Stimulated activated CD8-positive, alpha-beta memory T cell treated with anti-CD3 and anti-CD28 coated beads, Interleukin-4, amount 100 ng/mL, for 1 hour (primary cell): Measurements from ENCODE around the gene MEF2D.

Experiments used
- DNase-seq, 2 donors: peaks; one replicate each; pipeline ENCODE4 v3.0.0-alpha.2; 2020; ENCODE audit warnings: low read depth in 2 of 2, low spot score in 1 of 2

Gene MEF2D

DNA sequence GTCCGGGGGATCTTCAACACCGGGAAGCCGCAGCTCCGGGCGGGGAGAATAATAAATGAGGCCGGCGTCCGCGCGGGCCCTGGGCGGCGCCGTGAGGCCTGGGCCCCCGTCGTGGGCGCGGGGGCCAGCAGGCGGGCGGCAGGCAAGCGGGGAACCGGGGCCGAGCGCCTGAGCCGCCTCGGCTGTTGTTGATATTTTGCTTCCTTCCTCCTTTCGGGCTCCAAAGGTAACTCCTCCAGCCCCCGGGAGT, at the start of gene MEF2D:
Gene MEF2D, minus strand, starts transcription at position 233 of the 250 bp plus-strand sequence. CDS start 17,483 bp downstream, outside the sequence.
- DNase-seq = no peak

GRCh38 chr1:156550346-156550745, 49.8 kb upstream of the MEF2D start:
- DNase-seq = no peak

GRCh38 chr1:156549831-156550230, 49.3 kb upstream of the MEF2D start:
- no peak for DNase-seq

- DNase-seq = no peak
These were observed 48.8 kb upstream of the MEF2D start for GRCh38 chr1:156549390-156549789.

- no peak for DNase-seq
These were observed 47.4 kb upstream of the MEF2D start for GRCh38 chr1:156547982-156548381.

GRCh38 chr1:156547434-156547833, 46.9 kb upstream of the MEF2D start:
- no peak for DNase-seq

- DNase-seq = no peak
These were observed 45.7 kb upstream of the MEF2D start for GRCh38 chr1:156546267-156546666.

DNA sequence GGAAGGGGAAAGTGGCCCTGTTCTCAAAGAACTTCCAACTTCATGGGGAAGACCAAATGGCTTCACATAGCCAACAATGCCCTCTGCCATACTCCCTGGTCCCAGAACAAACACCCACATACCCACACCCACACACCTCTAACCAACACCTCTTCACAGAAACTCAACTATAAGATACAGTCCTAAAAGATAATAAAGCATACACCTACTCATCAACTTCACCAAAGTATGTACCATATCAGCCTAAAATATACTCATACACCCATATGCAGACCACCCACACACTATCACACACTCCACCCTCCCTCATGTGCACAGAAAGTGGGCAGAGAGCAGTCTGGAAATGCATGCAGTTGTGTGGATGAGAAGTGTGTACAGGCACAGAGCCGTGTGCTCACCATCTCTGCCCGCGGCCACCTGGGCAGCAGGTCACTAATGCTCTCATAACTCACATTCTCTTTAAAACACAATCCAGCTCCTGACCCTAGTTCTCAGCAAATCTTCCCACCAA, 44.1 kb upstream of the MEF2D start:
- no peak for DNase-seq

DNA sequence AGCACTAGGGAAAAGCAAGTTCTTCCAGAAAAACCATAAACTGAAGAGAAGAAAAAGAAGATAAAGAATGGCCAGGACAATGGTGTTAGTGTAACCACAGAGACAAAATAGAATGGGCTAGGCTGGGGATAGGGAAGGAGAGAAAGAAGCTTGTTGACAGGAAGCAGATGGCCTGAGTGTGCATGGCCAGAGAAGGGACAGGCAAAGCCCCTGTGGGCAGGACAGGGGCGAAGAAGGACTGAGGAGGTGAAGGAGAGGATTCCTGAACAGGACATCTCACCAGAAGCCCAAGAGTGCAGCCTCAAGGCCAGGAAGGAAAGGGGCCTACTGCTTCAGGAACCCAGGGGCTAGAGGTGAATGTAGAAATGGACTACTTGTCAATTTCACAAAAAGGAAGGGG, 42.5 kb upstream of the MEF2D start:
- DNase-seq = no peak

- DNase-seq = no peak
These were observed 40.4 kb upstream of the MEF2D start for GRCh38 chr1:156540955-156541354.

DNA sequence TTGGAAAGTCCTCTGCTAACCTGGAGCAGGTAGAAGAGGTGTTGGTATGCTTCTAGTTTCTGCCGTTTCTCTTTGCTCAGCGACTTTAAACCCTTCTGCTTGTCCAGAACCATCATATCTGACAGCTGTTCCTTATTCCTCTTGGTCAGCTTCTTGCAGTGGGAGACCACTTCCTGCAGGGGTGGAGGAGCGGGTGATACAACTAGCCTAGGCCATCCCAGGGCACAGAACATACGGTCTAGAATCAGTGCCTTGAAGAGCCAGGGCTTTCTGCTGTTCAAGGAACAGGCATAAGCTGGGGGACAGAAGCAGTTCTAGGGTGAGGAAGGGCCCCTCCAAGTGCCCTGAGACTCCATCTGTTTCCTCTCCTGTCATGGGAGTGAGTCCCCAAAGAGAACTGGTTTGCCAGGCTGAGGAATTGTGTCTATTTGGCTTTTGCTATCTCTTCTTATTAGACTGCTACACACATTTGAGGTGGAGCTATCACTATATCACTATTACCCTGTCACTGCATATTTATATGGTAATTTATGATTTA, 39.3 kb upstream of the MEF2D start:
- DNase-seq = no peak

DNA sequence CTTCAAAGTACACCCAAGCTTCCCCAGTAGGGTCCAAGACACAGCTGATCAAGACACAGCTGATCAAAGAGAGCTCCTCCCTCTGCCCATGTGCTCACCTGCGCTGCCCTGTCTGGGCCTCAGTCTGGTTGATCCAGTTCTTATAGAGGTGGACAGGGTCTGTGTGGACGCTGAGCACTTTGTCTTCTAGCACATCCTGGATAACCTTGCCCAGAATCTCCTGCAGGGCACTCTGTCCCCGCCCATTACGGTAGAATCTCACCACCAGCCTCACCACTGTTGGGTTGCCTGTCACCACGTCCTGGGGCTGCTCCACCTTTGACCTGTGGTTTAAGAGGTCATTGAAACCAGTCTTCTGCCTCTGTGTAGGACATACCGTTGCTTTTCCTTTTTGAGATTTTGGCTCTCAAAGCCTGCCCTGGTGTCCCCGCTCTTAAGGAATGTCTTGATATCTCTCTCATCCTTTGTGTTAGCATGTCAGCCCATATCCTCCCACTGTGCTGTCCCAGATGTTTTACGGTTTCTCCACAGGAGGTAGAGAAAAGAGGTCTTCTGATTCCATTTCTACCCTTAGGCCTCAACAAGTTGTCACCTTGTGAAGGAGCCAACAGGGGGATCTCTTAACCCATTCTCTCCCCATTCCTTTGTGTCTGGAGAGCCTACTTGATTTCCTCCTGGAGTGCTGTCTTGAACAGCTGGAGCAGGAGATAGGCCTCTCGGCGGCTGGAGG, 38.3 kb upstream of the MEF2D start:
- DNase-seq = no peak

- DNase-seq = no peak
These were observed 36.5 kb upstream of the MEF2D start for GRCh38 chr1:156537027-156537426.

DNA sequence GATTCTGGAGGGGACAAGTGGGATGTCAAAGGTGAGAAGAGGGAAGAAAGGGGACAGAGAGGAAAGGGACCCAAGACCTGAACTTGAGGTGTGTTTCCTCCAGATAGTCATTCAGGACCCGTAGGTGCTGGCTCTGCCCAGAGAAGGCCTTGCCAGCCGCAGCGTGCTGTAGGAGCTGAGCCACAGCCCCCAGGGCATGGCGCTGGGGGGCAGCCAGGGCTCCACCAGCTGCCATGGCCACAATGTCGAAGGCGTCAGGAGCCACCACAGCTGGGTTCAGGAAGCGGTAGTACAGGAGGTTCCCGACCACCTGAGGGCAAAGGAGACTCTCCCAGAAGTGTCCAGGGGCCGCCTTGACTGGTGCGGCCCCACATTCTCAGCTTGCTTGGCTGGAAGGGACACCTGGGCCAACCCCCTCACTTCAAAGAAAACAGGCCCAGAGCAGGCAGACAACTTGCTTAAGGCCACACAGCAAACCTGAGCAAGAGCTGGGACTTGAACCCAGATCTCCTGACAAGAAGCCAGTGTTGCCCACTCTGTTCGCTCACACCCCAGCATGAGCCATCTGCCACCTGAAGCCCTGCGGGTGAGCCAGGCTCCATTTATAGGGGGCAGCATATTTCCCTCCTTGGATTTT, 34.0 kb upstream of the MEF2D start:
- DNase-seq = no peak

- no peak for DNase-seq
These were observed 33.1 kb upstream of the MEF2D start for GRCh38 chr1:156533568-156534220.

- DNase-seq = no peak
These were observed 31.8 kb upstream of the MEF2D start for GRCh38 chr1:156532374-156532773.

DNA sequence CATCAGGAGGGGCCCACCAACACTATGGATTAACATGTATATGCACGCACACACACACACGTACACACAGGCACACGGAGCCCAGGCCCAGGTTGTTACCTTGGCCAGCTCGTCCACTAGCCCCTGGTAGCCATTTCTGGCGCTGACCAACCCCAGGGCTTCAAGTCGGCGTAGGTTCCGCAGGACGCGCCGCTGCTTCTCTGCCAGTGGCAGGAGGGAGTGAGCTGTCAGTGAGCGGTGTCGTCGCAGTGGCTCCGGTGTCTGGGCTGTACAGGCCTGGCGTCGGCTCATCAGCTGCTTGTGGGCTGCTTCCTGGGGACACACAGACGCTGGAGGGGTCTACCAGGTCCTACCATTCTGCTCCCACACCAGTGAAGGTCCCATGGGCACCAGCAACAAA, 29.4 kb upstream of the MEF2D start:
- no peak for DNase-seq

GRCh38 chr1:156528875-156529425, 28.4 kb upstream of the MEF2D start:
- DNase-seq = no peak

GRCh38 chr1:156528231-156528630, 27.7 kb upstream of the MEF2D start:
- no peak for DNase-seq

- DNase-seq = no peak
These were observed 27.0 kb upstream of the MEF2D start for GRCh38 chr1:156527584-156527983.

GRCh38 chr1:156525856-156526489, 25.4 kb upstream of the MEF2D start:
- DNase-seq = no peak
